ENCODE data around the gene SETBP1.
"Not testable (repeated sequence)": the region's sequence is repeated elsewhere in the genome, so short reads cannot be mapped to it uniquely, and the experiment has no call there.

The SETBP1 gene

GRCh38 chr18:44791520-44791919 lies 110.8 kb downstream of the SETBP1 start:
- no peak for DNase-seq (ENCODE audit: low read depth)

GRCh38 chr18:44792456-44793061 lies 111.9 kb downstream of the SETBP1 start:
- DNase-seq (ENCODE audit: low read depth): no peak

- no peak for DNase-seq (ENCODE audit: low read depth)
Measured at GRCh38 chr18:44793194-44793593, 112.5 kb downstream of the SETBP1 start.

GRCh38 chr18:44793685-44794084 lies 113.0 kb downstream of the SETBP1 start:
- no peak for DNase-seq (ENCODE audit: low read depth)

- no peak for DNase-seq (ENCODE audit: low read depth)
Measured at GRCh38 chr18:44795241-44795640, 114.6 kb downstream of the SETBP1 start.

GRCh38 chr18:44796429-44797428 lies 116.0 kb downstream of the SETBP1 start:
- DNase-seq (ENCODE audit: low read depth): no peak

GRCh38 chr18:44798433-44799048 lies 117.9 kb downstream of the SETBP1 start:
- DNase-seq (ENCODE audit: low read depth): no peak

- no peak for DNase-seq (ENCODE audit: low read depth)
Measured at GRCh38 chr18:44799382-44799906, 118.8 kb downstream of the SETBP1 start.

GRCh38 chr18:44799907-44800421 lies 119.3 kb downstream of the SETBP1 start:
- no peak for DNase-seq (ENCODE audit: low read depth)

GRCh38 chr18:44800766-44801165 lies 120.1 kb downstream of the SETBP1 start:
- DNase-seq (ENCODE audit: low read depth): not testable (repeated sequence)

- DNase-seq (ENCODE audit: low read depth): no peak
Measured at GRCh38 chr18:44801781-44802180, 121.1 kb downstream of the SETBP1 start.

- DNase-seq (ENCODE audit: low read depth): no peak
Measured at GRCh38 chr18:44802508-44802907, 121.8 kb downstream of the SETBP1 start.

- DNase-seq (ENCODE audit: low read depth): no peak
Measured at GRCh38 chr18:44803019-44803650, 122.4 kb downstream of the SETBP1 start.

- no peak for DNase-seq (ENCODE audit: low read depth)
Measured at GRCh38 chr18:44804033-44804432, 123.3 kb downstream of the SETBP1 start.

- no peak for DNase-seq (ENCODE audit: low read depth)
Measured at GRCh38 chr18:44805176-44805575, 124.5 kb downstream of the SETBP1 start.

GRCh38 chr18:44805643-44806042 lies 125.0 kb downstream of the SETBP1 start:
- DNase-seq (ENCODE audit: low read depth): no peak

GRCh38 chr18:44807766-44808165 lies 127.1 kb downstream of the SETBP1 start:
- DNase-seq (ENCODE audit: low read depth): no peak

GRCh38 chr18:44811572-44812125 lies 131.0 kb downstream of the SETBP1 start:
- no peak for DNase-seq (ENCODE audit: low read depth)

GRCh38 chr18:44812426-44812825 lies 131.7 kb downstream of the SETBP1 start:
- no peak for DNase-seq (ENCODE audit: low read depth)

- no peak for DNase-seq (ENCODE audit: low read depth)
Measured at GRCh38 chr18:44813586-44813985, 132.9 kb downstream of the SETBP1 start.

- no peak for DNase-seq (ENCODE audit: low read depth)
Measured at GRCh38 chr18:44815108-44815507, 134.4 kb downstream of the SETBP1 start.

GRCh38 chr18:44816050-44816449 lies 135.4 kb downstream of the SETBP1 start:
- no peak for DNase-seq (ENCODE audit: low read depth)
